IMR-90 (cell line): ENCODE measurements around the gene CDV3. TPM values are rescaled to one million over a fixed set of nuclear protein-coding genes. Genes with fewer than 3 reads are reported as not detected.

ENCODE experiments used
- ATAC-seq: fragments of 200-7000 bp; cut with Tn5 transposase; 2 replicates; pipeline ENCODE4 v1.9.1; 2020; ENCODE audit warnings: low read depth, mild to moderate bottlenecking, moderate library complexity
- BruUV-seq: library from RNA; stranded (reverse); fragments of 400-500 nt; replicated peaks from 2 replicates; lab custom pipeline; 2021; lab: Mats Ljungman, UMichigan
- CTCF ChIA-PET: fragments of 300-600 bp; formaldehyde crosslinking; extraction: SDS; loops from one replicate; lab custom pipeline; 2021; ENCODE audit warnings: antibody characterized with exemption; lab: Yijun Ruan, JAX
- POLR2A ChIA-PET: fragments of 300-600 bp; sonication (Branson Sonifier 250); formaldehyde crosslinking; loops from one replicate; lab custom pipeline; 2022; ENCODE audit warnings: antibody characterized with exemption; ENCODE audit not compliant: unreplicated experiment; lab: Charles Lee
- DNase-seq: peaks from one replicate; pipeline ENCODE4 v3.0.0; 2013
- H2AFZ ChIP-seq: replicated peaks from 2 replicates; pipeline ENCODE3; 2013; ENCODE audit warnings: low read length, mild to moderate bottlenecking; ENCODE audit not compliant: poor library complexity
- H2AK5ac ChIP-seq: 2 replicates; pipeline ENCODE4 v1.6.1; 2013; ENCODE audit warnings: low read depth, low read length, inconsistent platforms
- H2AK9ac ChIP-seq: replicated peaks from 2 replicates; pipeline ENCODE3; 2013; ENCODE audit warnings: mild to moderate bottlenecking, low read depth, low read length, moderate library complexity; ENCODE audit not compliant: poor library complexity
- H2BK120ac ChIP-seq: 2 replicates; pipeline ENCODE4 v1.6.1; 2013; ENCODE audit warnings: low read depth, low read length, inconsistent platforms
- H2BK15ac ChIP-seq: 3 replicates; pipeline ENCODE4 v1.6.1; 2013; ENCODE audit warnings: low read depth, low read length, inconsistent platforms
- H2BK20ac ChIP-seq: 2 replicates; pipeline ENCODE4 v1.6.1; 2013; ENCODE audit warnings: low read depth, mild to moderate bottlenecking, inconsistent platforms, low read length, moderate library complexity
- H2BK5ac ChIP-seq: 2 replicates; pipeline ENCODE4 v1.6.1; 2013; ENCODE audit warnings: mild to moderate bottlenecking, low read depth, low read length, inconsistent platforms; ENCODE audit not compliant: poor library complexity, severe bottlenecking
- H3K14ac ChIP-seq: replicated peaks from 2 replicates; pipeline ENCODE4 v1.6.1; 2013; ENCODE audit warnings: low read depth, low read length, inconsistent platforms
- H3K18ac ChIP-seq: 2 replicates; pipeline ENCODE4 v1.6.1; 2013; ENCODE audit warnings: low read depth, low read length, control low read depth
- H3K23ac ChIP-seq: 2 replicates; pipeline ENCODE4 v1.6.1; 2013; ENCODE audit warnings: low read depth, low read length, inconsistent platforms
- H3K27ac ChIP-seq: 2 replicates; pipeline ENCODE4 v1.5.1; 2013; ENCODE audit warnings: mild to moderate bottlenecking, control low read depth, low read length; ENCODE audit not compliant: insufficient read depth
- H3K27me3 ChIP-seq: 2 replicates; pipeline ENCODE4 v1.6.1; 2013; ENCODE audit warnings: low read length; ENCODE audit not compliant: control insufficient read depth, insufficient read depth
- H3K36me3 ChIP-seq: 2 replicates; pipeline ENCODE4 v1.6.1; 2013; ENCODE audit warnings: low read length, mixed read lengths; ENCODE audit not compliant: control insufficient read depth, insufficient read depth
- H3K4ac ChIP-seq: 2 replicates; pipeline ENCODE4 v1.6.1; 2013; ENCODE audit warnings: low read depth, low read length, inconsistent platforms
- H3K4me1 ChIP-seq: 2 replicates; pipeline ENCODE4 v1.6.1; 2013; ENCODE audit warnings: low read length, mixed read lengths; ENCODE audit not compliant: control insufficient read depth, insufficient read depth
- H3K4me2 ChIP-seq: 2 replicates; pipeline ENCODE4 v1.6.1; 2013; ENCODE audit warnings: low read depth, mild to moderate bottlenecking, control low read depth, low read length, moderate library complexity
- H3K4me3 ChIP-seq: 2 replicates; pipeline ENCODE4 v1.5.1; 2013; ENCODE audit warnings: low read depth, mild to moderate bottlenecking, control low read depth, low read length, moderate library complexity; ENCODE audit not compliant: insufficient read depth
- H3K56ac ChIP-seq: 2 replicates; pipeline ENCODE4 v1.6.1; 2013; ENCODE audit warnings: low read length, inconsistent platforms; ENCODE audit not compliant: insufficient read depth; ENCODE audit errors: extremely low read depth
- H3K79me1 ChIP-seq, 2 experiments: 2 replicates each; pipeline ENCODE4 v1.6.1; 2013; ENCODE audit warnings: low read length in 2 of 2, inconsistent platforms in 1 of 2, low read depth in 1 of 2
- H3K9ac ChIP-seq: 2 replicates; pipeline ENCODE4 v1.6.1; 2013; ENCODE audit warnings: low read depth, low read length, control low read depth
- H3K9me1 ChIP-seq: 2 replicates; pipeline ENCODE4 v1.6.1; 2013; ENCODE audit warnings: low read length, inconsistent platforms; ENCODE audit not compliant: insufficient read depth
- H3K9me3 ChIP-seq: 2 replicates; pipeline ENCODE4 v1.6.1; 2013; ENCODE audit warnings: low read length; ENCODE audit not compliant: control insufficient read depth, insufficient read depth
- H4K20me1 ChIP-seq: 2 replicates; pipeline ENCODE4 v1.6.1; 2013; ENCODE audit warnings: low read length, inconsistent platforms; ENCODE audit not compliant: insufficient read depth
- H4K5ac ChIP-seq: 2 replicates; pipeline ENCODE4 v1.6.1; 2013; ENCODE audit warnings: mild to moderate bottlenecking, low read depth, low read length, control low read depth
- H4K8ac ChIP-seq, 2 experiments: 2 replicates each; pipeline ENCODE4 v1.6.1; 2013; ENCODE audit warnings: low read depth in 2 of 2, low read length in 2 of 2, control low read depth in 1 of 2, inconsistent platforms in 1 of 2
- H4K91ac ChIP-seq: 2 replicates; pipeline ENCODE4 v1.6.1; 2013; ENCODE audit warnings: low read depth, low read length, inconsistent platforms; ENCODE audit not compliant: insufficient read depth
- BHLHE40 ChIP-seq: fragments of 150-350 bp; IDR thresholded peaks from 2 replicates; pipeline ENCODE4 v1.6.1; 2016; ENCODE audit warnings: mild to moderate bottlenecking, low read depth, low read length
- CEBPB ChIP-seq: IDR thresholded peaks from 2 replicates; pipeline ENCODE4 v1.6.1; 2012; ENCODE audit warnings: low read depth, low read length, improper control_type of control experiment
- CHD1 ChIP-seq: IDR thresholded peaks from 2 replicates; pipeline ENCODE4 v1.6.1; 2012; ENCODE audit warnings: low read depth, low read length, improper control_type of control experiment
- CTCF ChIP-seq: conservative IDR thresholded peaks from 2 replicates; pipeline ENCODE4 v1.5.1; 2012; ENCODE audit warnings: mild to moderate bottlenecking, low read depth, low read length, improper control_type of control experiment
- ELK1 ChIP-seq: fragments of 150-350 bp; IDR thresholded peaks from 2 replicates; pipeline ENCODE4 v1.6.1; 2016; ENCODE audit warnings: low read depth, mild to moderate bottlenecking, low read length, moderate library complexity, borderline replicate concordance
- FOS ChIP-seq: fragments of 150-350 bp; IDR thresholded peaks from 2 replicates; pipeline ENCODE4 v1.6.1; 2016; ENCODE audit warnings: low read depth, low read length
- MAFK ChIP-seq: IDR thresholded peaks from 2 replicates; pipeline ENCODE4 v1.6.1; 2012; ENCODE audit warnings: low read depth, low read length, improper control_type of control experiment
- MAZ ChIP-seq: IDR thresholded peaks from 2 replicates; pipeline ENCODE4 v1.6.1; 2012; ENCODE audit warnings: low read depth, mild to moderate bottlenecking, low read length, improper control_type of control experiment, moderate library complexity, borderline replicate concordance
- MXI1 ChIP-seq: IDR thresholded peaks from 2 replicates; pipeline ENCODE4 v1.6.1; 2012; ENCODE audit warnings: low read depth, mild to moderate bottlenecking, low read length, moderate library complexity, borderline replicate concordance
- NFE2L2 ChIP-seq: fragments of 150-350 bp; IDR thresholded peaks from 2 replicates; pipeline ENCODE4 v1.6.1; 2016; ENCODE audit warnings: low read depth, mild to moderate bottlenecking, low read length
- POLR2A ChIP-seq: IDR thresholded peaks from 2 replicates; pipeline ENCODE4 v1.6.1; 2012; ENCODE audit warnings: mild to moderate bottlenecking, low read depth, low read length
- RAD21 ChIP-seq: IDR thresholded peaks from 2 replicates; pipeline ENCODE4 v1.6.1; 2012; ENCODE audit warnings: low read length, improper control_type of control experiment
- RCOR1 ChIP-seq: IDR thresholded peaks from 2 replicates; pipeline ENCODE4 v1.6.1; 2012; ENCODE audit warnings: mild to moderate bottlenecking, low read length, improper control_type of control experiment; ENCODE audit not compliant: insufficient replicate concordance
- RFX5 ChIP-seq: IDR thresholded peaks from 2 replicates; pipeline ENCODE4 v1.8.0; 2012; ENCODE audit warnings: low read depth, mild to moderate bottlenecking, low read length, moderate library complexity
- SMC3 ChIP-seq: fragments of 150-350 bp; IDR thresholded peaks from 2 replicates; pipeline ENCODE4 v1.6.1; 2016; ENCODE audit warnings: low read depth, mild to moderate bottlenecking, antibody characterized with exemption, low read length, moderate library complexity
- USF2 ChIP-seq: fragments of 150-350 bp; IDR thresholded peaks from 2 replicates; pipeline ENCODE4 v1.6.1; 2017; ENCODE audit warnings: mild to moderate bottlenecking, antibody characterized with exemption, low read length, low read depth
- WGBS, 2 experiments: methylation state at CpG; one replicate each; pipeline versions ENCODE4 v1.1.5 to v1.1.7; 2013; ENCODE audit warnings: missing lambda C conversion rate in 2 of 2; ENCODE audit not compliant: insufficient read length in 1 of 2; ENCODE audit errors: extremely low coverage in 2 of 2; 5-methylcytosine and 5-hydroxymethylcytosine counted together
- dilution Hi-C: fragments of 300-500 bp; cut with HindIII; formaldehyde crosslinking; loops from one replicate; pipeline ENCODE4 v1.14.3; 2018; ENCODE audit warnings: low sequenced_read_pairs; ENCODE audit not compliant: unreplicated experiment
- in situ Hi-C: fragments of 300-500 bp; cut with MboI; formaldehyde crosslinking; loops from 3 replicates; pipeline ENCODE4 v1.14.3; 2019; ENCODE audit warnings: low sequenced_read_pairs, inconsistent platforms, mixed read lengths
- intact Hi-C: fragments of 100-400 bp; cut with micrococcal nuclease; formaldehyde crosslinking; loops from 2 replicates; pipeline ENCODE4 v1.10.0; 2022
- polyA plus RNA-seq, 3 experiments: library from polyadenylated mRNA; depleted of rRNA; stranded (reverse); fragments of >200 nt; gene quantifications; 2 replicates each; pipeline ENCODE4 v1.2.3, GENCODE V29; 2012; ENCODE audit warnings: low replicate concordance in 1 of 3
- total RNA-seq: library from RNA; depleted of rRNA; stranded (reverse); fragments of >200 nt; gene quantifications from 2 replicates; pipeline ENCODE4 v1.2.3, GENCODE V29; 2012

The CDV3 gene
- total and polyA plus RNA-seq, 2 of the 4 experiments (the other 2 are of a cell fraction), result 93.6 to 120 TPM

GRCh38 chr3:133606342-133606741 is 32.9 kb downstream of the CDV3 start:
- Histone ChIP-seq H2AK5ac (no peak overlapping the region), H3K4me3 (no peak overlapping the region), H3K79me1 (peaks cover 3 to 5% of the 10 kb centered on the region in 2 experiments; a peak in 2 of 4 replicates), H3K9me3 (no peaks in the 10 kb centered on the region), H2BK20ac (no peak overlapping the region), H3K9ac (no peak overlapping the region), H3K4ac (no peak overlapping the region), H3K4me1 (no peaks in the 10 kb centered on the region), H4K20me1 (no peaks in the 10 kb centered on the region), H3K18ac (no peak overlapping the region), H4K8ac (no peak overlapping the region), H2AFZ (no peak overlapping the region), H2BK120ac (no peak overlapping the region), H2AK9ac (no peak overlapping the region), H4K5ac (no peak overlapping the region), H3K27me3 (no peaks in the 10 kb centered on the region), H3K9me1 (no peaks in the 10 kb centered on the region), H3K23ac (no peak overlapping the region), H4K91ac (no peak overlapping the region), H2BK5ac (no peak overlapping the region), H3K14ac (no peak overlapping the region), H3K27ac (no peak overlapping the region), H3K56ac (no peak overlapping the region), H2BK15ac (no peak overlapping the region), H3K4me2 (no peak overlapping the region), H3K36me3 (peaks cover 9% of the 10 kb centered on the region)
- BruUV-seq, result no TSS peak
- intact Hi-C loops (no loop called here), dilution Hi-C loops (no loop called here), in situ Hi-C loops (loop anchor here (25.0 kb wide), 2 partner anchors 894 to 1119 kb away; partner anchors contain the start of gene NPHP3)
- ChIA-PET POLR2A (interaction anchor here (0.6 kb wide), 1 partner anchor 201 kb away, joined by 9 read pairs; no protein-coding TSS in a partner anchor), CTCF (no interaction called here)
- TF ChIP-seq USF2 (no peak), MXI1 (no peak), CEBPB (no peak), CHD1 (no peak), SMC3 (no peak), POLR2A (no peak), MAZ (no peak), RCOR1 (no peak), RAD21 (no peak), ELK1 (no peak), FOS (no peak), CTCF (no peak), BHLHE40 (no peak), RFX5 (no peak), MAFK (no peak), NFE2L2 (no peak)
- WGBS, 2 experiments, result no CpG with 5 or more reads among the region's 1 CpG
- DNase-seq, result no peak
- ATAC-seq, result no peak
